ENCODE data around the gene KRT6C.

The KRT6C gene

DNA sequence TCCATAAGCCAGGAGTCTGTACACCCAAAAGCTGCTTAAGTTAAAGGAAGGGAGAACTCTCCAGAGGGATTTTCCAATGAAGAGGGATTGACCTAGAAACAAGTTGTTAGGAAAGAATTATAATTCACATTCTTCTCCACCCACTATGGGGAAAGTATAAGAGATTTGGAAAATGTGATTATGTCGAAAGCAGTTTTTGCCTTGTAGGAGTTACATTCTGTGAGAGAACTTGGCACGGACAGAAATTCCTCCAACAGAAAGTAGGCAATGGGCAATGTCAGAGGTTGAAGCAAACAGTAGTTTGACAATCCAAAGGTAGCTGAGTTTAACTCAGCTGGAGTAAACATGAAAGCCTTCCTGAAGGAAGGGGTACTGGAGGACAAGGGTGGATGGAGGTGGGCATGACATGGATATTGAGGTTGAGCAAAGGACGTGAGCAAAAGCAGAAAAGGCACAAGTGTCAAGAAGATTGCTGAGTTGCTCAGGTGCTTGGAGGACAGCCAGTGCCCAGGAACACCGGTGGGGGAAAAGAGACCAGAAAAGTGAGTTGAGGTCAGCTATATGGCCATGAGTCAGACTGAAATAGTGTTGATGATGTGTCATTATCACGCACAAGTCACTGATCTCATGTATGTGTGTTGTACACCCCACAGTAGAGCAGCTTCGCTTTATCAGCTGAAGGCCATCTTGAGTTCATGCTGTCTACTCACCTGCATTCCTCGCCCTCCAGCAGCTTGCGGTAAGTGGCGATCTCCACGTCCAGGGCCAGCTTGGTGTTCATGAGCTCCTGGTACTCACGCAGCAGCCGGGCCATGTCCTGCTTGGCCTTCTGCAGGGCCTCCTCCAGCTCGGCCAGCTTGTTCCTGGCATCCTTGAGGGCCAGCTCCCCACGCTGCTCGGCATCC lies 42.6 kb upstream of the KRT6C start:
- Histone ChIP-seq H3K4me3 (ENCODE audit: insufficient read depth, low read length, poor library complexity, severe bottlenecking) (no peak overlapping the region), H3K79me2 (ENCODE audit: insufficient read depth, low read length) (no peaks in the 10 kb centered on the region), H3K27me3 (ENCODE audit: low read length) (0 out of 2 replicates have a peak, but pooled peaks cover 4% of the 10 kb centered on the region), H3K9ac (ENCODE audit: low read length) (no peak overlapping the region), H3K4me2 (ENCODE audit: low read depth, low read length, poor library complexity, severe bottlenecking) (no peak overlapping the region), H3K36me3 (ENCODE audit: low read length) (no peaks in the 10 kb centered on the region), H2AFZ (ENCODE audit: low read depth, low read length, severe bottlenecking) (no peak overlapping the region), H4K20me1 (ENCODE audit: low read depth, low read length) (no peaks in the 10 kb centered on the region; the same call in 1 of the 2 replicates), H3K9me3 (ENCODE audit: insufficient read depth, low read length) (no peaks in the 10 kb centered on the region), H3K9me2 (replicated peaks; ENCODE audit: insufficient read depth, low read length) (no peaks in the 10 kb centered on the region), H3F3A (ENCODE audit: insufficient read depth) (no peaks in the 10 kb centered on the region), H3K27ac (ENCODE audit: low read depth, low read length) (no peak overlapping the region)
- no peak for TF ChIP-seq EZH2phosphoT487 (conservative IDR thresholded peaks at IDR 0.05; ENCODE audit: low read length)
- TF ChIP-seq, protein P1, sequence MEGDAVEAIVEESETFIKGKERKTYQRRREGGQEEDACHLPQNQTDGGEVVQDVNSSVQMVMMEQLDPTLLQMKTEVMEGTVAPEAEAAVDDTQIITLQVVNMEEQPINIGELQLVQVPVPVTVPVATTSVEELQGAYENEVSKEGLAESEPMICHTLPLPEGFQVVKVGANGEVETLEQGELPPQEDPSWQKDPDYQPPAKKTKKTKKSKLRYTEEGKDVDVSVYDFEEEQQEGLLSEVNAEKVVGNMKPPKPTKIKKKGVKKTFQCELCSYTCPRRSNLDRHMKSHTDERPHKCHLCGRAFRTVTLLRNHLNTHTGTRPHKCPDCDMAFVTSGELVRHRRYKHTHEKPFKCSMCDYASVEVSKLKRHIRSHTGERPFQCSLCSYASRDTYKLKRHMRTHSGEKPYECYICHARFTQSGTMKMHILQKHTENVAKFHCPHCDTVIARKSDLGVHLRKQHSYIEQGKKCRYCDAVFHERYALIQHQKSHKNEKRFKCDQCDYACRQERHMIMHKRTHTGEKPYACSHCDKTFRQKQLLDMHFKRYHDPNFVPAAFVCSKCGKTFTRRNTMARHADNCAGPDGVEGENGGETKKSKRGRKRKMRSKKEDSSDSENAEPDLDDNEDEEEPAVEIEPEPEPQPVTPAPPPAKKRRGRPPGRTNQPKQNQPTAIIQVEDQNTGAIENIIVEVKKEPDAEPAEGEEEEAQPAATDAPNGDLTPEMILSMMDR (IDR thresholded peaks at IDR 0.05; ENCODE audit: insufficient read depth, low read length, poor library complexity, severe bottlenecking): no peak

DNA sequence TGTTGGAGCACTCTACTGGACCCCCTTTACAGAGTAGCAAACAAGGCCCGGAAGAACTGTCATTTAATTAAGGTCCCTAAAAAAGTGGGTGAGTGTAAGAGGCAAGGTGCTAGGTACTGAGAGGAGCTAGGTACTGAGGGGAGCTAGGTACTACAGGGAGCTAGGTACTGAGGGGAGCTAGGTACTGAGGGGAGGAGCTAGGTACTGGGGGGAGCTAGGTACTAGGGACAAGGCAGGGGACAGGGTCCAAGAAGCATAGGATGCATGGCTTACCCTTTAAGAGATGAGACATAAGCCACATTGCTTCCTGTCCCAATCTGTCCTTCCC lies 41.7 kb upstream of the KRT6C start:
- Histone ChIP-seq H3K36me3 (ENCODE audit: low read length) (no peaks in the 10 kb centered on the region), H2AFZ (ENCODE audit: low read depth, low read length, severe bottlenecking) (no peak overlapping the region), H3K9ac (ENCODE audit: low read length) (no peak overlapping the region), H3K27ac (ENCODE audit: low read depth, low read length) (no peak overlapping the region), H3K9me2 (replicated peaks; ENCODE audit: insufficient read depth, low read length) (no peaks in the 10 kb centered on the region), H3K9me3 (ENCODE audit: insufficient read depth, low read length) (peaks cover 4% of the 10 kb centered on the region; the same call in 1 of the 2 replicates), H3K79me2 (ENCODE audit: insufficient read depth, low read length) (no peaks in the 10 kb centered on the region), H3F3A (ENCODE audit: insufficient read depth) (no peaks in the 10 kb centered on the region), H3K4me3 (ENCODE audit: insufficient read depth, low read length, poor library complexity, severe bottlenecking) (no peak overlapping the region), H3K27me3 (ENCODE audit: low read length) (0 out of 2 replicates have a peak, but pooled peaks cover 4% of the 10 kb centered on the region), H4K20me1 (ENCODE audit: low read depth, low read length) (no peaks in the 10 kb centered on the region; the same call in 1 of the 2 replicates), H3K4me2 (ENCODE audit: low read depth, low read length, poor library complexity, severe bottlenecking) (no peak overlapping the region)
- no peak for TF ChIP-seq EZH2phosphoT487 (conservative IDR thresholded peaks at IDR 0.05; ENCODE audit: low read length)
- TF ChIP-seq, protein P1 (IDR thresholded peaks at IDR 0.05; ENCODE audit: insufficient read depth, low read length, poor library complexity, severe bottlenecking): no peak

DNA sequence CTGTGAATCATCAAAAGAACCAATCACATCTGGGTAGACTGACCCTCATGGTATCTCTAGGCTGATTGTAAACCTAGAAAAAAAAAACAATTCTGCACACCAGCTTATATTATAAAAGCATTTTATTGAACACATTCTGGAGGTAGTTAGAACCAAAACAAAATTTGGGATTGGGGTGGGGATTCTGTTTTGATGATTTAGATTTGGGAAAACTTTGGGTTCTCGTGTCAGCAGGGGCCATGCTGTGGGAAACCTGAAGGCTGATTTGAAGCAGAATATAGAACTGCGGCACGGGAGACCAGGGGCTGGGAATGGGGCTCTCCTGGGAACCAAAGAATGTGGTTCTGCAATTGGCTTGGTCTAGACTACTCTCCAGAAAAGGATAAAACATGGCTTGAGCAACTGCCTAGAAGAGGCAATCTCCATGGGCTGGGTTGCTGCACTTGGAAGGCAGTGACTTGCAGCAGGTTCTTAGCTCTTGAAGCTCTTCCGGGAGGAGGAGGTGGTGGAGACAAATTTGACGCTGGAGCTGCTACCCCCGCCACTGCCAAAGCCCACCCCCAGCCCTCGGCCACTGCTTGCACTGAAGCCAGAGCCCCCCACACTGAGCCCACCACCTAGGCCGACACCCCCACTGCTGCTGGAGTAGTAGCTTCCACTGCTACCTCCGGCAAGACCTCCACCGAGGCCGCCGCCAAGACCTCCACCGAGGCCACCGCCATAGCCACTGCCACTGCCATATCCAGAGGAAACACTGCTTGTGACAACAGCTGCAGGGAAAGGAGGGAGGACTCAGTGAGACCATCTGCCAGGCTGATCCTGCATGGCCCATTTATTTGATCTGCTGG lies 41.1 kb upstream of the KRT6C start:
- 0 out of 2 replicates have a peak, but pooled peaks cover 4% of the 10 kb centered on the region for H3K27me3 ChIP-seq (ENCODE audit: low read length)
- no peaks in the 10 kb centered on the region for H3K79me2 ChIP-seq (ENCODE audit: insufficient read depth, low read length)
- no peaks in the 10 kb centered on the region for H3K9me2 ChIP-seq (replicated peaks; ENCODE audit: insufficient read depth, low read length)
- H3F3A ChIP-seq (ENCODE audit: insufficient read depth): no peaks in the 10 kb centered on the region
- H3K36me3 ChIP-seq (ENCODE audit: low read length): no peaks in the 10 kb centered on the region
- TF ChIP-seq, protein P1 (IDR thresholded peaks at IDR 0.05; ENCODE audit: insufficient read depth, low read length, poor library complexity, severe bottlenecking): no peak
- TF ChIP-seq EZH2phosphoT487 (conservative IDR thresholded peaks at IDR 0.05; ENCODE audit: low read length): no peak
- H4K20me1 ChIP-seq (ENCODE audit: low read depth, low read length): no peaks in the 10 kb centered on the region; the same call in 1 of the 2 replicates
- peaks cover 5% of the 10 kb centered on the region; the same call in 1 of the 2 replicates for H3K9me3 ChIP-seq (ENCODE audit: insufficient read depth, low read length)
- H3K9ac ChIP-seq (ENCODE audit: low read length): no peak overlapping the region
- no peak overlapping the region for H3K4me3 ChIP-seq (ENCODE audit: insufficient read depth, low read length, poor library complexity, severe bottlenecking)
- no peak overlapping the region for H2AFZ ChIP-seq (ENCODE audit: low read depth, low read length, severe bottlenecking)
- H3K27ac ChIP-seq (ENCODE audit: low read depth, low read length): no peak overlapping the region
- H3K4me2 ChIP-seq (ENCODE audit: low read depth, low read length, poor library complexity, severe bottlenecking): no peak overlapping the region
